Aorta (tissue), 5 donors: ENCODE results near the gene KRT74. TPM values are rescaled to one million over a fixed set of nuclear protein-coding genes. Genes with fewer than 3 reads are reported as not detected.

Source experiments
- ATAC-seq: fragments of 200-7000 bp; cut with Tn5 transposase; one replicate; pipeline ENCODE4 v1.9.1; 2022; ENCODE audit warnings: moderate library complexity; ENCODE audit not compliant: low FRiP score
- DNase-seq, 2 donors: peaks; one replicate each; pipeline ENCODE4 v3.0.0-alpha.2; 2020
- H3K27ac ChIP-seq, 2 donors: one replicate each; pipeline ENCODE4 v1.5.1; 2013; ENCODE audit warnings: low read length in 2 of 2, mild to moderate bottlenecking in 2 of 2, moderate library complexity in 2 of 2, control low read depth in 1 of 2, inconsistent platforms in 1 of 2, low read depth in 1 of 2
- H3K27me3 ChIP-seq, 2 donors: one replicate each; pipeline ENCODE4 v1.6.1; 2013; ENCODE audit warnings: control low read depth in 1 of 2, low read length in 1 of 2, mild to moderate bottlenecking in 1 of 2, moderate library complexity in 1 of 2; ENCODE audit not compliant: insufficient read depth in 2 of 2, control insufficient read depth in 1 of 2
- H3K36me3 ChIP-seq, 2 donors: one replicate each; pipeline ENCODE4 v1.6.1; 2013; ENCODE audit warnings: control low read depth in 1 of 2, low read length in 1 of 2, mild to moderate bottlenecking in 1 of 2; ENCODE audit not compliant: insufficient read depth in 2 of 2, control insufficient read depth in 1 of 2
- H3K4me1 ChIP-seq, 2 donors: one replicate each; pipeline ENCODE4 v1.6.1; 2013; ENCODE audit warnings: low read length in 2 of 2, control low read depth in 1 of 2, mild to moderate bottlenecking in 1 of 2, moderate library complexity in 1 of 2; ENCODE audit not compliant: insufficient read depth in 2 of 2, control insufficient read depth in 1 of 2
- H3K4me3 ChIP-seq, 2 donors: one replicate each; pipeline ENCODE4 v1.5.1; 2013; ENCODE audit warnings: low read length in 2 of 2, control low read depth in 1 of 2, mild to moderate bottlenecking in 1 of 2
- H3K9me3 ChIP-seq: one replicate; pipeline ENCODE4 v1.6.1; 2013; ENCODE audit warnings: mild to moderate bottlenecking, low read length; ENCODE audit not compliant: control insufficient read depth
- WGBS, 2 donors: extraction: QIAGEN DNeasy Blood & Tissue Kit; methylation state at CpG; one replicate each; pipeline ENCODE4 v1.1.7; 2013; 5-methylcytosine and 5-hydroxymethylcytosine counted together
- intact Hi-C, 2 donors: fragments of 100-400 bp; cut with DNase I; formaldehyde crosslinking; loops; one replicate each; pipeline versions ENCODE4 v1.14.2 to v1.15.0; 2022
- polyA plus RNA-seq, 2 donors: library from polyadenylated mRNA; stranded (reverse); fragments of 200-250 nt; gene quantifications; one replicate each; pipeline ENCODE4 v1.2.3, GENCODE V29; 2013
- total RNA-seq, 2 donors: library from RNA; stranded (reverse); fragmentation: NEBNext Ultra II Directional; extraction: Animal tissue kit (Norgen Biotek cat#: 25700); gene quantifications; one replicate each; pipeline ENCODE4 v1.2.1, GENCODE V29; 2021
- donor health status: healthy with polysubstance abuse.
- donor health status: Bipolar disorder and iron deficiency.
- donor health status: DM: no; HTN: no; CAD: no.
- donor health status: DM: no; HTN: no; CAD: no.
- donor health status: DM: yes; HTN: yes; CAD: no.

Gene KRT74
- total and polyA plus RNA-seq, 4 donors, result not detected

- H3K36me3 ChIP-seq, result no peaks in the 10 kb centered on the region
- intact Hi-C loops, result no loop called here
- H3K27me3 ChIP-seq, result no peaks in the 10 kb centered on the region
- no peak overlapping the region for H3K27ac ChIP-seq
- WGBS, 2 donors, result 71 to 72% methylated on average over 3 of the region's 3 CpGs
- no peak for ATAC-seq
- DNase-seq, result no peak
- no peaks in the 10 kb centered on the region for H3K4me1 ChIP-seq
- no peak overlapping the region for H3K4me3 ChIP-seq
- H3K9me3 ChIP-seq, result no peaks in the 10 kb centered on the region
These were observed 32.5 kb upstream of the KRT74 start for GRCh38 chr12:52606096-52606495.

GRCh38 chr12:52605542-52605941 is 31.9 kb upstream of the KRT74 start:
- no peak for DNase-seq
- no peaks in the 10 kb centered on the region for H3K27me3 ChIP-seq
- H3K9me3 ChIP-seq, result peaks cover 2% of the 10 kb centered on the region
- H3K36me3 ChIP-seq, result no peaks in the 10 kb centered on the region
- H3K4me3 ChIP-seq, result no peak overlapping the region
- intact Hi-C loops, result no loop called here
- no peak overlapping the region for H3K27ac ChIP-seq
- no peak for ATAC-seq
- WGBS, 2 donors, result 65 to 76% methylated on average over 1 of the region's 1 CpG
- H3K4me1 ChIP-seq, result no peaks in the 10 kb centered on the region

- ATAC-seq (no peak), DNase-seq (no peak)
- H3K36me3 ChIP-seq, result no peaks in the 10 kb centered on the region
- H3K27me3 ChIP-seq, result no peaks in the 10 kb centered on the region
- H3K4me3 ChIP-seq, result no peak overlapping the region
- H3K9me3 ChIP-seq, result peaks cover 2% of the 10 kb centered on the region
- intact Hi-C loops, result no loop called here
- no peaks in the 10 kb centered on the region for H3K4me1 ChIP-seq
- no peak overlapping the region for H3K27ac ChIP-seq
These were observed 31.2 kb upstream of the KRT74 start for GRCh38 chr12:52604859-52605258.

GRCh38 chr12:52603314-52603713 is 29.7 kb upstream of the KRT74 start:
- ATAC-seq (no peak), DNase-seq (no peak)
- Histone ChIP-seq H3K9me3 (peaks cover 2% of the 10 kb centered on the region), H3K36me3 (no peaks in the 10 kb centered on the region), H3K4me1 (no peaks in the 10 kb centered on the region), H3K27me3 (no peaks in the 10 kb centered on the region), H3K4me3 (no peak overlapping the region), H3K27ac (no peak overlapping the region)
- intact Hi-C loops, result no loop called here
- 89 to 95% methylated on average over 2 of the region's 2 CpGs for WGBS, 2 donors

GRCh38 chr12:52602552-52602951 is 28.9 kb upstream of the KRT74 start:
- H3K4me1 ChIP-seq, result no peaks in the 10 kb centered on the region
- DNase-seq, result no peak
- H3K4me3 ChIP-seq, result no peak overlapping the region
- no peak for ATAC-seq
- intact Hi-C loops, result no loop called here
- no peak overlapping the region for H3K27ac ChIP-seq
- no peaks in the 10 kb centered on the region for H3K27me3 ChIP-seq
- no peaks in the 10 kb centered on the region for H3K36me3 ChIP-seq
- WGBS, 2 donors, result 85 to 88% methylated on average over 5 of the region's 5 CpGs
- H3K9me3 ChIP-seq, result peaks cover 2% of the 10 kb centered on the region

GRCh38 chr12:52601671-52602070 is 28.0 kb upstream of the KRT74 start:
- no peaks in the 10 kb centered on the region for H3K4me1 ChIP-seq
- H3K27me3 ChIP-seq, result no peaks in the 10 kb centered on the region
- no peak for DNase-seq
- H3K27ac ChIP-seq, result no peak overlapping the region
- no peak overlapping the region for H3K4me3 ChIP-seq
- no peaks in the 10 kb centered on the region for H3K36me3 ChIP-seq
- WGBS, 2 donors, result 69% methylated on average over 4 of the region's 4 CpGs
- H3K9me3 ChIP-seq, result peaks cover 2% of the 10 kb centered on the region
- intact Hi-C loops, result no loop called here
- ATAC-seq, result no peak

- no peaks in the 10 kb centered on the region for H3K27me3 ChIP-seq
- H3K4me3 ChIP-seq, result no peak within 1 kb of the TSS
- 17 to 22% methylated on average over 48 of the region's 48 CpGs for WGBS, 2 donors
- H3K27ac ChIP-seq, result no peak within 1 kb of the TSS
- no peaks in the 10 kb centered on the region for H3K36me3 ChIP-seq
- ATAC-seq, result no peak
- intact Hi-C loops, result no loop called here
- H3K4me1 ChIP-seq, result no peaks in the 10 kb centered on the region
- no peak for DNase-seq
- peaks cover 2% of the 10 kb centered on the region for H3K9me3 ChIP-seq
These were observed 27.4 kb upstream of the KRT74 start, which contains the start of gene KRT72 for GRCh38 chr12:52600941-52601481. Gene KRT72 (minus strand): TSS chr12:52601463. CDS start chr12:52601452, 11 bp downstream.

GRCh38 chr12:52600475-52600874 is 26.8 kb upstream of the KRT74 start:
- Histone ChIP-seq H3K4me1 (no peaks in the 10 kb centered on the region), H3K27ac (no peak overlapping the region), H3K36me3 (no peaks in the 10 kb centered on the region), H3K9me3 (peaks cover 2% of the 10 kb centered on the region), H3K4me3 (no peak overlapping the region), H3K27me3 (no peaks in the 10 kb centered on the region)
- DNase-seq, result no peak
- ATAC-seq, result no peak
- 84 to 90% methylated on average over 12 of the region's 12 CpGs for WGBS, 2 donors
- intact Hi-C loops, result no loop called here

GRCh38 chr12:52600071-52600470 is 26.4 kb upstream of the KRT74 start:
- Histone ChIP-seq H3K4me3 (no peak overlapping the region), H3K27ac (no peak overlapping the region), H3K9me3 (peaks cover 2% of the 10 kb centered on the region), H3K4me1 (no peaks in the 10 kb centered on the region), H3K36me3 (no peaks in the 10 kb centered on the region), H3K27me3 (no peaks in the 10 kb centered on the region)
- no peak for ATAC-seq
- intact Hi-C loops, result no loop called here
- 58% methylated on average over 2 of the region's 2 CpGs for WGBS, 2 donors
- no peak for DNase-seq
